Nephron progenitor cell (in vitro differentiated cells): Measurements from ENCODE around the gene STK35.

ENCODE experiments used
- DNase-seq: peaks from one replicate; pipeline ENCODE4 v3.0.0; 2021
- H3K27ac Mint-ChIP-seq: 2 replicates; pipeline ENCODE4 v1.8.0; 2021; ENCODE audit warnings: mild to moderate bottlenecking, moderate library complexity, mixed read lengths
- H3K27me3 Mint-ChIP-seq: 2 replicates; pipeline ENCODE4 v1.8.0; 2021; ENCODE audit warnings: mild to moderate bottlenecking, low read depth, mixed read lengths; ENCODE audit not compliant: poor library complexity
- H3K36me3 Mint-ChIP-seq: 2 replicates; pipeline ENCODE4 v1.8.0; 2021; ENCODE audit warnings: low read depth, mixed read lengths
- H3K4me1 Mint-ChIP-seq: 2 replicates; pipeline ENCODE4 v1.8.0; 2021; ENCODE audit warnings: mixed read lengths
- H3K4me3 Mint-ChIP-seq: 2 replicates; pipeline ENCODE4 v1.8.0; 2021; ENCODE audit warnings: mild to moderate bottlenecking, moderate library complexity, mixed read lengths
- H3K9me3 Mint-ChIP-seq: 2 replicates; pipeline ENCODE4 v1.8.0; 2021; ENCODE audit warnings: mild to moderate bottlenecking, moderate library complexity, mixed read lengths
- CTCF ChIP-seq: fragments of 200-600 bp; sonication (generic); IDR thresholded peaks from 2 replicates; pipeline ENCODE4 v1.5.0; 2021; ENCODE audit warnings: antibody characterized with exemption

Gene STK35

GRCh38 chr20:2109425-2110210 is 8.0 kb downstream of the STK35 start:
- peaks cover 42% of the 10 kb centered on the region for H3K4me1 Mint-ChIP-seq
- DNase-seq, result no peak
- no peaks in the 10 kb centered on the region for H3K27me3 Mint-ChIP-seq
- no peak overlapping the region for H3K4me3 Mint-ChIP-seq
- no peak overlapping the region for H3K27ac Mint-ChIP-seq
- H3K9me3 Mint-ChIP-seq, result no peaks in the 10 kb centered on the region
- peaks cover 56% of the 10 kb centered on the region for H3K36me3 Mint-ChIP-seq
- TF ChIP-seq CTCF, result no peak

- Mint-ChIP-seq H3K27me3 (no peaks in the 10 kb centered on the region), H3K36me3 (peaks cover 54% of the 10 kb centered on the region), H3K9me3 (no peaks in the 10 kb centered on the region), H3K4me3 (no peak overlapping the region), H3K27ac (no peak overlapping the region), H3K4me1 (peaks cover 21% of the 10 kb centered on the region)
- DNase-seq, result no peak
- TF ChIP-seq CTCF, result no peak
These were observed 11.3 kb downstream of the STK35 start for GRCh38 chr20:2112910-2113309.

- DNase-seq, result no peak
- no peaks in the 10 kb centered on the region for H3K27me3 Mint-ChIP-seq
- peaks cover 11% of the 10 kb centered on the region for H3K4me1 Mint-ChIP-seq
- TF ChIP-seq CTCF, result no peak
- H3K36me3 Mint-ChIP-seq, result peaks cover 56% of the 10 kb centered on the region
- H3K27ac Mint-ChIP-seq, result peak overlapping the region; percentile 73
- no peaks in the 10 kb centered on the region for H3K9me3 Mint-ChIP-seq
- no peak overlapping the region for H3K4me3 Mint-ChIP-seq
These were observed 12.7 kb downstream of the STK35 start for GRCh38 chr20:2114127-2114959.

- Mint-ChIP-seq H3K4me1 (peaks cover 11% of the 10 kb centered on the region), H3K36me3 (peaks cover 64% of the 10 kb centered on the region), H3K4me3 (no peak overlapping the region), H3K27ac (no peak overlapping the region), H3K27me3 (no peaks in the 10 kb centered on the region), H3K9me3 (no peaks in the 10 kb centered on the region)
- TF ChIP-seq CTCF, result no peak
- DNase-seq, result no peak
These were observed 13.5 kb downstream of the STK35 start for GRCh38 chr20:2114990-2115681.

- DNase-seq, result no peak
- no peaks in the 10 kb centered on the region for H3K27me3 Mint-ChIP-seq
- peaks cover 7% of the 10 kb centered on the region for H3K4me1 Mint-ChIP-seq
- peaks cover 65% of the 10 kb centered on the region for H3K36me3 Mint-ChIP-seq
- H3K9me3 Mint-ChIP-seq, result no peaks in the 10 kb centered on the region
- TF ChIP-seq CTCF, result no peak
- no peak overlapping the region for H3K4me3 Mint-ChIP-seq
- no peak overlapping the region for H3K27ac Mint-ChIP-seq
These were observed 14.7 kb downstream of the STK35 start for GRCh38 chr20:2116170-2116940.
